ENCODE results near the gene ADAMTS20. TPM values are rescaled to one million over a fixed set of nuclear protein-coding genes. Genes with fewer than 3 reads are reported as not detected.

ADAMTS20 gene
- total RNA-seq, 1 experiment from 2014 or later = 0.17 TPM

DNA sequence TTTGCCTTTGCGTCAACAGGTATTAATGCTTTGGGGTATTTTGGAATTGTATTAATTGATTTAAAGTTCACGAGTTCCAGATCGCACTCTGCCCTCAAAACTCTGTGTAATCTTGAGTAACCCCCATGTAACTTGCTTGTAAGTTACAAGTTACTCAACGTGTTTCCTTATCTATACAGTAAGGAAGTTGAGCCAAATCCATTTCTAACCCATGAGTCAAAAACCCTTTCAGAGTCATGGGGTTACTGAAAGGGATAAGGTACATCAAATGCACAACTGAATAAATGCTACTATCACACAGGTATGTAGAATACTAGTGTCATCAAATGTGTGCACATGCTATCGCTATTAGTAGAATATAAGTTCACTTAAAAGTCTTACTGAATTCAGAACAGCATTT is 28.6 kb upstream of the ADAMTS20 start:
- no peak for DNase-seq (ENCODE audit: low spot score)
- Histone ChIP-seq H3K36me3 (ENCODE audit: insufficient read depth, low read length, poor library complexity, severe bottlenecking) (no peaks in the 10 kb centered on the region), H3K27me3 (replicated peaks; ENCODE audit: insufficient read depth, low read depth, low read length, poor library complexity) (no peaks in the 10 kb centered on the region), H3K27ac (ENCODE audit: low read depth, low read length, poor library complexity, severe bottlenecking) (no peak overlapping the region), H3K9me3 (ENCODE audit: low read depth, low read length, poor library complexity, severe bottlenecking) (no peaks in the 10 kb centered on the region), H3K4me3 (ENCODE audit: low read depth, low read length, poor library complexity, severe bottlenecking) (no peak overlapping the region), H3K4me1 (ENCODE audit: insufficient read depth, low read length, poor library complexity, severe bottlenecking) (no peaks in the 10 kb centered on the region)
- POLR2A ChIA-PET (ENCODE audit: low non-redundant PET) = no interaction called here
- TF ChIP-seq, protein P1, sequence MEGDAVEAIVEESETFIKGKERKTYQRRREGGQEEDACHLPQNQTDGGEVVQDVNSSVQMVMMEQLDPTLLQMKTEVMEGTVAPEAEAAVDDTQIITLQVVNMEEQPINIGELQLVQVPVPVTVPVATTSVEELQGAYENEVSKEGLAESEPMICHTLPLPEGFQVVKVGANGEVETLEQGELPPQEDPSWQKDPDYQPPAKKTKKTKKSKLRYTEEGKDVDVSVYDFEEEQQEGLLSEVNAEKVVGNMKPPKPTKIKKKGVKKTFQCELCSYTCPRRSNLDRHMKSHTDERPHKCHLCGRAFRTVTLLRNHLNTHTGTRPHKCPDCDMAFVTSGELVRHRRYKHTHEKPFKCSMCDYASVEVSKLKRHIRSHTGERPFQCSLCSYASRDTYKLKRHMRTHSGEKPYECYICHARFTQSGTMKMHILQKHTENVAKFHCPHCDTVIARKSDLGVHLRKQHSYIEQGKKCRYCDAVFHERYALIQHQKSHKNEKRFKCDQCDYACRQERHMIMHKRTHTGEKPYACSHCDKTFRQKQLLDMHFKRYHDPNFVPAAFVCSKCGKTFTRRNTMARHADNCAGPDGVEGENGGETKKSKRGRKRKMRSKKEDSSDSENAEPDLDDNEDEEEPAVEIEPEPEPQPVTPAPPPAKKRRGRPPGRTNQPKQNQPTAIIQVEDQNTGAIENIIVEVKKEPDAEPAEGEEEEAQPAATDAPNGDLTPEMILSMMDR (conservative IDR thresholded peaks at IDR 0.05; ENCODE audit: low read depth, low read length) = no peak
- TF ChIP-seq EZH2 (IDR thresholded peaks at IDR 0.05; ENCODE audit: borderline replicate concordance, low read depth, low read length, poor library complexity, severe bottlenecking) = no peak
- no TSS peak for BruUV-seq (replicated peaks)
- intact Hi-C loops (cut with micrococcal nuclease; ENCODE audit: unreplicated experiment) = no loop called here
- CTCF ChIA-PET = no interaction called here

DNA sequence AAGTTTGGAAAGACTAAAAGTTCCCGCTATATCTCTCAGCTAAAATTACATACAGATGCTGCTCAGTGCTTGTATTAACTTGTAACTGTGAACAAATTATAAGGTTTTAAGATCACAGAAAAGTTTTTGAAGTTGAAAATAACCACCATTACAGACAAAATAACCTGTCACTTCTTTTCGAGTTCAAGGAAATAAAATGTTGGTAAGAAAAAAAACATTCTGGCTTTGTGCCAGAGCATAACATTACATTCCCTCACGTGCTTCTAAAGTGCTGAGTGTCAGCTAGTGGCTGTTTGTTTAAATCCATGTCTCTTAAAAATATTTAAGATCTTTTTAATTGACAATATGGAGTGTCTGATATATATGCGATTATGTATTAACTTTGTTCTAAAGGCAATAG is 27.2 kb upstream of the ADAMTS20 start:
- Histone ChIP-seq H3K9me3 (ENCODE audit: low read depth, low read length, poor library complexity, severe bottlenecking) (no peaks in the 10 kb centered on the region), H3K4me3 (ENCODE audit: low read depth, low read length, poor library complexity, severe bottlenecking) (no peak overlapping the region), H3K36me3 (ENCODE audit: insufficient read depth, low read length, poor library complexity, severe bottlenecking) (no peaks in the 10 kb centered on the region), H3K4me1 (ENCODE audit: insufficient read depth, low read length, poor library complexity, severe bottlenecking) (no peaks in the 10 kb centered on the region), H3K27ac (ENCODE audit: low read depth, low read length, poor library complexity, severe bottlenecking) (no peak overlapping the region), H3K27me3 (replicated peaks; ENCODE audit: insufficient read depth, low read depth, low read length, poor library complexity) (no peaks in the 10 kb centered on the region)
- POLR2A ChIA-PET (ENCODE audit: low non-redundant PET) = no interaction called here
- no peak for TF ChIP-seq EZH2 (IDR thresholded peaks at IDR 0.05; ENCODE audit: borderline replicate concordance, low read depth, low read length, poor library complexity, severe bottlenecking)
- TF ChIP-seq, protein P1 (conservative IDR thresholded peaks at IDR 0.05; ENCODE audit: low read depth, low read length) = no peak
- intact Hi-C loops (cut with micrococcal nuclease; ENCODE audit: unreplicated experiment) = no loop called here
- DNase-seq (ENCODE audit: low spot score) = peak; percentile 6
- CTCF ChIA-PET = no interaction called here
- BruUV-seq (replicated peaks) = no TSS peak

DNA sequence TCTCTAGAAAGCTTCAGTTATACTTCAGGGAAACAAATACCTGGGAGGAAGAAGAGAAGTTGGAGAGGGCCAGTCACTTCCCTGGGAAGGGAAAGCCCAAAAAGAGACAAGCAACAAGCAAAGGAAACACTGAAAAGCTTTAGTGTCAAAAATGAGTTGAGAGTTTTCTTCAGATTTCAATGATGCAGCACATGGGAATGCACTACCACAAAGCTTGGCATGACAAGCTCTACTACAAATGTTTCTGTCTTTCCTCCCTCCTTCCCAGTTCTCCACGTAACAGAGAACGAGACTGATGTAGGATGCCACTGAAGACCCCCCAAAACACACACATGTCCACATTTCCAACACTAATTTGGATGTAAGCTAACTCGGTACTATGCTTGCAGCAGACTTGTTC is 26.8 kb upstream of the ADAMTS20 start:
- no peaks in the 10 kb centered on the region for H3K27me3 ChIP-seq (replicated peaks; ENCODE audit: insufficient read depth, low read depth, low read length, poor library complexity)
- CTCF ChIA-PET = no interaction called here
- no peaks in the 10 kb centered on the region for H3K9me3 ChIP-seq (ENCODE audit: low read depth, low read length, poor library complexity, severe bottlenecking)
- POLR2A ChIA-PET (ENCODE audit: low non-redundant PET) = no interaction called here
- intact Hi-C loops (cut with micrococcal nuclease; ENCODE audit: unreplicated experiment) = no loop called here
- no TSS peak for BruUV-seq (replicated peaks)
- H3K4me3 ChIP-seq (ENCODE audit: low read depth, low read length, poor library complexity, severe bottlenecking) = no peak overlapping the region
- no peak for TF ChIP-seq EZH2 (IDR thresholded peaks at IDR 0.05; ENCODE audit: borderline replicate concordance, low read depth, low read length, poor library complexity, severe bottlenecking)
- TF ChIP-seq, protein P1 (conservative IDR thresholded peaks at IDR 0.05; ENCODE audit: low read depth, low read length) = no peak
- H3K27ac ChIP-seq (ENCODE audit: low read depth, low read length, poor library complexity, severe bottlenecking) = no peak overlapping the region
- H3K4me1 ChIP-seq (ENCODE audit: insufficient read depth, low read length, poor library complexity, severe bottlenecking) = no peaks in the 10 kb centered on the region
- DNase-seq (ENCODE audit: low spot score) = no peak
- no peaks in the 10 kb centered on the region for H3K36me3 ChIP-seq (ENCODE audit: insufficient read depth, low read length, poor library complexity, severe bottlenecking)

Data from A673 (cell line).